LoVo (cell line): ENCODE results near the gene HMGCLL1.

ENCODE experiments used
- DNase-seq: peaks from one replicate; pipeline ENCODE4 v3.0.0-alpha.2; 2016; ENCODE audit warnings: low spot score

HMGCLL1 gene

GRCh38 chr6:55531496-55531895 is 47.5 kb downstream of the HMGCLL1 start:
- DNase-seq, result no peak

GRCh38 chr6:55530931-55531330 is 48.1 kb downstream of the HMGCLL1 start:
- no peak for DNase-seq

GRCh38 chr6:55528624-55529023 is 50.4 kb downstream of the HMGCLL1 start:
- peak; percentile 38 for DNase-seq

- no peak for DNase-seq
Observed at GRCh38 chr6:55524441-55524840, 54.6 kb downstream of the HMGCLL1 start.

- DNase-seq, result no peak
Observed at GRCh38 chr6:55518529-55519060, 60.4 kb downstream of the HMGCLL1 start.

- no peak for DNase-seq
Observed at GRCh38 chr6:55516736-55517135, 62.3 kb downstream of the HMGCLL1 start.

- DNase-seq, result no peak
Observed at GRCh38 chr6:55512904-55513303, 66.1 kb downstream of the HMGCLL1 start.

GRCh38 chr6:55511122-55511800 is 67.7 kb downstream of the HMGCLL1 start:
- no peak for DNase-seq

- DNase-seq, result no peak
Observed at GRCh38 chr6:55499591-55499990, 79.4 kb downstream of the HMGCLL1 start.

GRCh38 chr6:55497694-55498093 is 81.3 kb downstream of the HMGCLL1 start:
- DNase-seq, result no peak

GRCh38 chr6:55496201-55496600 is 82.8 kb downstream of the HMGCLL1 start:
- DNase-seq, result no peak

GRCh38 chr6:55495277-55495676 is 83.7 kb downstream of the HMGCLL1 start:
- no peak for DNase-seq

- no peak for DNase-seq
Observed at GRCh38 chr6:55494411-55494810, 84.6 kb downstream of the HMGCLL1 start.

GRCh38 chr6:55492259-55492658 is 86.7 kb downstream of the HMGCLL1 start:
- no peak for DNase-seq

- no peak for DNase-seq
Observed at GRCh38 chr6:55490871-55491270, 88.1 kb downstream of the HMGCLL1 start.

- DNase-seq, result no peak
Observed at GRCh38 chr6:55474382-55474781, 104.6 kb downstream of the HMGCLL1 start.

GRCh38 chr6:55473722-55474121 is 105.3 kb downstream of the HMGCLL1 start:
- DNase-seq, result no peak

GRCh38 chr6:55469951-55470366 is 109.0 kb downstream of the HMGCLL1 start:
- no peak for DNase-seq

GRCh38 chr6:55456016-55456415 is 123.0 kb downstream of the HMGCLL1 start:
- DNase-seq, result no peak

GRCh38 chr6:55450005-55450404 is 129.0 kb downstream of the HMGCLL1 start:
- DNase-seq, result no peak

- DNase-seq, result no peak
Observed at GRCh38 chr6:55449225-55449624, 129.8 kb downstream of the HMGCLL1 start.

GRCh38 chr6:55448451-55448850 is 130.5 kb downstream of the HMGCLL1 start:
- DNase-seq, result no peak

- no peak for DNase-seq
Observed at GRCh38 chr6:55447891-55448290, 131.1 kb downstream of the HMGCLL1 start.

GRCh38 chr6:55445648-55446204 is 133.3 kb downstream of the HMGCLL1 start:
- DNase-seq, result peak; percentile 26
